Endometrial microvascular endothelial cells (primary cell): Measurements from ENCODE around the gene ALLC. TPM values are rescaled to one million over a fixed set of nuclear protein-coding genes. Genes with fewer than 3 reads are reported as not detected.

Experiments
- in situ Hi-C: cut with HindIII; loops from 2 replicates; pipeline ENCODE4 v1.10.0; 2017; ENCODE audit warnings: low sequenced_read_pairs, low pct_unique_long_range_greater_than_20kb; ENCODE audit errors: inconsistent ontology term
- total RNA-seq: library from RNA; depleted of rRNA; stranded (reverse); fragments of >200 nt; gene quantifications from one replicate; pipeline ENCODE4 v1.2.3, GENCODE V29; 2015; ENCODE audit errors: inconsistent ontology term

The ALLC gene
- total RNA-seq, 1 donor from 2014 or later: not detected

DNA sequence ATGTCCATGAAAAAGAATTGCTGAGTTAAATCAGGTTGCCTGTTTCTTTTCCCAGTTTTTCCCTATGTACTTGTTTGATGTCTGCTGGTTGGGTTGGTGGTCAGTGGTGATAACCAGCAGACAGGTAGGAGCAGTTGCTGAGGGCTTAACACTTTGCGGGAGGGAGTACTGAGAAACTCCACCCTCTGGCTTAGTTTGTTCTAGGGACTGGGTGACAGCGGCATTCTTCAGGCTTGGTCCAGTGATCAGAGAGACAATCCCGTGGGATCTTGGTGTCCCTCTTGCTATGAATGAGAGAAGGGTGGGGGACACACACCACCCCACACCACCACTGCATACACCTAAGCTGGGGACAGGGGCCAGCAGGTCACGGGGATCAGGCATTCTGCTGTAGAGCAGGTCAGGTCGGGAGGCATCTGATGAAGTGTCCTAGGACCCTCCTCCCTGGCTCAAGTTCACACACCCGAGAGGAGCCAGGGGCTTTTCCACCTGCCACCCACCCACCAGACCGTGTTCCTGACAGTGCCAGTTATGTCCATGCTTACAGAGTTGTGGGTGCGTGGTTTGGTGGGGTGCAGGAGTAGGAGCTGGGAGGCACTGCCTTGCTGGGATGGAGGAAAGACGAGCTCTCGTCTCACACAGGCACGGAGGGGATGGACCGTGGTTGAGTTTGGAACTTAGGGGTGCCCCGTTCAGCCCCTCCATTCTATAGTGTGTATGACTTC is 21.3 kb upstream of the ALLC start:
- in situ Hi-C loops: no loop called here

- in situ Hi-C loops: no loop called here
Observed at GRCh38 chr2:3637311-3637675, 20.7 kb upstream of the ALLC start.

- in situ Hi-C loops: no loop called here
Observed at GRCh38 chr2:3637692-3638455, 20.1 kb upstream of the ALLC start.

- in situ Hi-C loops: no loop called here
Observed at GRCh38 chr2:3638456-3638810, 19.6 kb upstream of the ALLC start.

GRCh38 chr2:3639015-3639630 is 18.9 kb upstream of the ALLC start:
- in situ Hi-C loops: no loop called here

DNA sequence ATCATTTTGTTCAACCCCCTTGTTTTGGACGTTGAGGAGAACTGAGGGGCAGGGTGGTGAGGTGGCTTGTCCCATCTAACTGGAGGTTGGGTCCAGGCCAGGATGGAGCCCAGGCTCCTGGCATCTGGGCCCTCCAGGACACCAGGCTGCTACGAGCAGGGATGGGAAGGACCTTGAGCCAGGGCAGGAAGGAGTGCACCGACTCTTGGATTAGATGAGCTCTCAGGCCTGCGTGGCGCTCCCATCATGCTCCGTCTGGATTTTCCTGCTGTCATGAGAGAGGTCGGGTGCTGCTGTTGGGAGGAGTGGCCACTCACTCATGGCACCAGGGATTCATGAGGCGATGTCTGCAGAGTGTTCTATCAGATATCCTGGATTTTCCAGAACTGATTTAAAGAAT is 18.3 kb upstream of the ALLC start:
- in situ Hi-C loops: no loop called here

GRCh38 chr2:3641181-3641580 is 16.8 kb upstream of the ALLC start:
- in situ Hi-C loops: no loop called here

- in situ Hi-C loops: no loop called here
Observed at GRCh38 chr2:3641841-3642421, 16.1 kb upstream of the ALLC start.

DNA sequence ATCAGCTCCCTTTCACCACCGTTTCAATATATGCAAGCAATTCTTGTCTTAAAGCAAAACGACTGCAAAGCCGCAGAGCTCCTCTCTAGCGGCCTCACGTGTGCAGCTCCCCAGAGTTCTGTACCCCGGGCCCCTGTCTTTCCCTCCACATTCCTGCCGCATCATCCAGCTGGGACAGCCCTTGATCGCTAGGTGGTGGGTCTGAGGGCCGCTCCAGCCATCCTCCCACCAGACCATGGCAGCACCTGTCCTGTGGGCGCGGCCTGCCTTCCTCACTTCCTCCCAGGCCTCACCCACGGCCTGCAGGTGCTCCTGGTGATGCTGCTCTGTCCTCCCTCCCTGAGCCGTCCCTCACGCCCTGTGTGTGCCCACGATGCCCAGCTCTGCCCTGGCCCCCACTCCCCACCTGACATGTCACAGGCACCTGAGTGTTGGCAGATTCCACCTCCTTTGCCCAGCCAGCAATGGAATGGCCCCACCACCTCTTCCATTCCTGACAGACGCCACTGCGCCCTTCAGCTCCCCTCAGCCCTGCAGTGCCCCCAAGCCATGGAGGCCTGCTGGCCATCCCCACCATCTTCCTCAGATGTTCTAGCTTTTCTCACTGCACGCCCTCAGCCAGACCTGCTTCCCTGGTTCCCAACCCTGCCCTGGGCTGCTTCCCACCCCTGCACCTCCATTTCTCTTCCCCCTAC is 15.3 kb upstream of the ALLC start:
- in situ Hi-C loops: no loop called here

GRCh38 chr2:3643371-3644245 is 14.4 kb upstream of the ALLC start:
- in situ Hi-C loops: no loop called here

DNA sequence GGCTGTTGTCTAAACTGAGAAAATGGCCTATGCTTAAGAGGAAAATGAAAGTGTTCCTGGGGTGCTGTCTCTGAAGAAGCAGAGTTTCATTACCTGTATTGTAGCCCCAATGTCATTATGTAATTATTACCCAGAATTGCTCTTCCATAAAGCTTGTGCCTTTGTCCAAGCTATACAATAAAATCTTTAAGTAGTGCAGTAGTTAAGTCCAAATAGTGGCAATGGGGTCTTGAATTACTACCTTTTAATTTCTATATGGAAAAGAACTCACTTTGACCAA is 13.8 kb upstream of the ALLC start:
- in situ Hi-C loops: no loop called here

- in situ Hi-C loops: no loop called here
Observed at GRCh38 chr2:3644891-3645605, 13.0 kb upstream of the ALLC start.

DNA sequence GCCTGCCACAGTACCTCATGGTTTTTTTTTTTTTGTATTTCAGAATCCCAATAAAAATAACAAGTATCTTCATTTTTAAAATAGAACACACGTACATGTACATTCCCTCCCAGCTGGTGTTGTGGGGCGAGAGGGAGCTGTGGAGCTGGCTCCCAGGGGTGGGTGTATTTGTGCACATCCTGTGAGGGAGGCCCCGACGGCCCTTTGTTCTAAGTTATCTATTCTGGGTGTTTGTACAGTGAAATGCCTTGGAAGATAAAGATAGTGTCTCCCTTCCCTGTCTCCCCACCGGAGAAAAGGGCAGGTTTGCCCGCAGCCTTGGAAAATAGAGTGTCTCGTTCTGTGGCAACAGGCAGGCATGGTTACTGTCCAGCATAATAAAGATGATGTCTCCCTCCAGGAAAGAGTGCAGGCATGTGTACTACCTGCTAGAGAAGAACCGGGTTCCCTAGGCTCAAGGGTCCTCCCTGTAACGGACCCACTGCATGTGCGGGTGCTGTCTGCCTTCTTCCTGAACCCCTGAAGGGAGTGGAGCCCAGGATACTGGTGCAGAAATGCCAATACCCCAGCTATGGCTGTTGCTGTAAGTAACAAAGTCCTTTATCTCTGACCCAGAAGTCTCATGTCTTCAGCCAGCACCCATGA is 12.1 kb upstream of the ALLC start:
- in situ Hi-C loops: no loop called here

GRCh38 chr2:3646446-3646845 is 11.6 kb upstream of the ALLC start:
- in situ Hi-C loops: no loop called here

DNA sequence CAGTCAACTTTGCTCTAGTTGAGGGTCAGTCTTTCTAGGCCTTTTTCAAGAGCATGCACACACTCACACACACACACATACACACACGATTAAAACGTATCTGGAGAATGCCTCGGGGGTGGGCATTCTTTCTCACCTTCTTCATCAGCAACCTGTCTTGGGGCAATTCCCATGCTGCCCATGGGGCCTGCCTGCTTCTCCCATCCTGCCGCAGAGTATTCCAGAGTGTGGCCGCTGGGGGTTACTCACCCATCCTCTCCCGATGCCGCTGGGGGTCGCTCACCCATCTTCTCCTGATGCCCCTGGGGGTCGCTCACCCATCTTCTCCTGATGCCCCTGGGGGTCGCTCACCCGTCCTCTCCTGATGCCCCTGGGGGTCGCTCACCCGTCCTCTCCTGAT is 10.8 kb upstream of the ALLC start:
- in situ Hi-C loops: no loop called here

DNA sequence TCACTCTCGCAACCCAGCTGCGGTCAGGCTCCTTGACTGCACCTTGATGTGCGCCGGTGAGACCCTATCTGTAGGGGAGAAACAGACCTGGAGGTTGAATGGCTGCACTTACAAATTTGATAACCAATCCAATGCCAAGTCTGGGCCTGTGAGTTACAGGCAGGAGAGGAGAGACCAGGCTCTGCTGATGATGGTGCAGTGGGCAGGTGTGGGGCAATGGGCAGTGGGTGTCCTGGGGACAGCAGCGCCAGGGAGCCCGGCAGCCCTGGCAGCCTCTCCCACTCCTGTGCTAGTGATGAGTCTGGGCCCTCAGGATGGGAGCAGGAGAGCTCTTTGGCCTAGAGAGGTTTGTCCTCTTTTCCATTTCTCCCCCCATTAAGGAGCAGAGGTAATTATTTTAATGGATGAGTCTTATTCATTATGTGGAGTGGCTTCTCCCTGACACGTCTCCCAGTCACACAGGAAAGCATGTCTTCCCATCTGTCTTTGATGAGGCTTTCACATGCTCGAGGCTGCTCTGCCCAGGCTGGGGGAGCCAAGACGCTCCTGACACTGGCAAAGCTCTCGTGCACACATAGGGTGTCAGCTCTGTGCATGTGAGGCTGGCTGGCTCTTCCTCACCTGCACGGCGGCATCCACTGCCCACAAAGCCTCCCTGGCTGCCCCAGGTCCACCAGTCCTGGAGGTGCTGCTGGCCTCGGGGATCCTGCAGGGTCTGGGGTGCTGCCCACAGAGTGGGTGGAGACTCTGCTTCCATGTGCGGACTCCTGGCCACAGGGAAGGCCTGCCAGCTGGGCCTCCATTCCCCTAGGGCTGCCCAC is 10.0 kb upstream of the ALLC start:
- in situ Hi-C loops: no loop called here

- in situ Hi-C loops: no loop called here
Observed at GRCh38 chr2:3648652-3649177, 9.3 kb upstream of the ALLC start.
